Measurements from ENCODE around the gene SLC1A3.
A peak's percentile ranks its signal among the peaks of the same experiment; 100 is the strongest.

SLC1A3 gene

GRCh38 chr5:36691696-36692371, 85.4 kb downstream of the SLC1A3 start:
- no peaks in the 10 kb centered on the region for H3K4me1 ChIP-seq
- no peaks in the 10 kb centered on the region for H3K36me3 ChIP-seq
- DNase-seq, result no peak
- H3K4me3 ChIP-seq (ENCODE audit: low read depth, low read length), result no peak overlapping the region
- TF ChIP-seq CTCF (IDR thresholded peaks at IDR 0.05; ENCODE audit: low read depth, low read length), result no peak
- no peaks in the 10 kb centered on the region for H3K27me3 ChIP-seq
- no peaks in the 10 kb centered on the region for H3K9me3 ChIP-seq

DNA sequence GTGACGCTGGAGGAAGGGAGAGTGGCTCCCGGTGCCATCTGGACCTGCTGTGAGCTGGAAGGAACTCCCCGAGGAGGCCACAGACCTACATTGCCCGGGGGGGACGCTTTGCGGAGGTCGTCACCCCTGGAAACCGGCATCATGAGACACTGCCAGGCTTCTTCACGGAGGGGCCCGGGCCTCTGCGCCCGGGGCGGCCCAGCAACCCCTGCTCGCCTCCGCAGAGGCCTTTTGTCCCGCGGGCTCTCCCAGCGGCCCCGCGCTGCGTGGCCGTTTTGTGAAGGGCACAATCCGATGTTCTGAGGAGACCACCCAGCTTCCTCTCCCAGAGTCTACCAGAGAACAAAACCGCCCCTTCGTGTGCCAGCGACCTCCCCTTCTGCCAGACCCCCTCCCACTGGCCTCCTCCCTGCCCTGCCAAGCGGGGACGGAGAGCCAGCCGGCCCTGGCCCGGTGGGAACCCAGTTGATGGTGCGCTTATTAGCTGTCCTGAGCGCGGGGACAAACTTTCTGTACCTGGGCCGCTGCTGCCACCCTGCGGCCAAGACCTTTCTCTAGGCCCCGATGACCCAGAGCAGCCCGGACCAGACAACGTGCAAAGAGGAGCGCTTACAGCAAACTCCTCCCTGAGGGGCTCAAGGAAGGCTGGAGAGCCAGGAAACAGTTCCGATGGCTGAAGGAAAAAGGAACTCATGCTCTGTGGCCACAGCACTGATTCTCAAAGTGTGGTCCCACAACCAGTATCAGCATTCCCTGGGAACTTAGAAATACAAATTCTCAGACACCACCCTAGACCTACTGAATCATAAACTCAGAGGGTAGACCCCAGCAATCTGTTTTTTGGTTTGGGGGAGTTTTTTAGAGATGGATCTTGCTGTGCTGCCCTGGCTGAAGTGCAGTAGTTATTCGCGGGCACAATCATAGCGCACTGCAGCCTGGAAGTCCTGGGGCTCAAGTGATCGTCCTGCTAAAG, 86.7 kb downstream of the SLC1A3 start:
- no peaks in the 10 kb centered on the region for H3K27me3 ChIP-seq
- TF ChIP-seq CTCF (IDR thresholded peaks at IDR 0.05; ENCODE audit: low read depth, low read length), result peak; percentile 80
- peak overlapping the region; percentile 52 for H3K4me3 ChIP-seq (ENCODE audit: low read depth, low read length)
- DNase-seq, result peak; percentile 78
- no peaks in the 10 kb centered on the region for H3K36me3 ChIP-seq
- H3K4me1 ChIP-seq, result no peaks in the 10 kb centered on the region
- no peaks in the 10 kb centered on the region for H3K9me3 ChIP-seq

DNA sequence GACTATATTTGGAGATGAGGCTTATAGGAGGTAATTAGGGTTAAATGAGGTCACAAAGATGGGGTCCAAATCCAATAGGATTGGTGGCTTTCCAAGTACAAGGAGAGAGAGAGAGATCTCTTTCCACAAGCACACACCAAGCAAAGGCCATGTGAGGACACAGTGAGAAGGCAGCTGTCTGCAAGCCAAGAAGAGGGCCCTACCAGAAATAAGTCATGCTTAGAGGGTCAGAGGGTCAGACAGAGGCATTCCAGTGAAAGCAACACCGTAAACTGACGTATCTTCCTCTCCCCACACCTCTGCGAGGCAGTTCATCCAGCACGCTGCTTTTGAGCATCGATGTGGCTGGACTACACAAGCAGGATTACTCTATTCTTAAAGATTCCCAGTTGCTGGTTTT, 87.9 kb downstream of the SLC1A3 start:
- Histone ChIP-seq H3K4me3 (ENCODE audit: low read depth, low read length) (no peak overlapping the region), H3K27me3 (no peaks in the 10 kb centered on the region), H3K36me3 (no peaks in the 10 kb centered on the region), H3K4me1 (no peaks in the 10 kb centered on the region), H3K9me3 (no peaks in the 10 kb centered on the region)
- no peak for TF ChIP-seq CTCF (IDR thresholded peaks at IDR 0.05; ENCODE audit: low read depth, low read length)
- no peak for DNase-seq

- Histone ChIP-seq H3K4me3 (ENCODE audit: low read depth, low read length) (no peak overlapping the region), H3K9me3 (no peaks in the 10 kb centered on the region), H3K4me1 (no peaks in the 10 kb centered on the region), H3K27me3 (peaks cover 12% of the 10 kb centered on the region), H3K36me3 (no peaks in the 10 kb centered on the region)
- peak; percentile 76 for TF ChIP-seq CTCF (IDR thresholded peaks at IDR 0.05; ENCODE audit: low read depth, low read length)
- peak; percentile 41 for DNase-seq
Observed at GRCh38 chr5:36696059-36696673, 89.8 kb downstream of the SLC1A3 start.

DNA sequence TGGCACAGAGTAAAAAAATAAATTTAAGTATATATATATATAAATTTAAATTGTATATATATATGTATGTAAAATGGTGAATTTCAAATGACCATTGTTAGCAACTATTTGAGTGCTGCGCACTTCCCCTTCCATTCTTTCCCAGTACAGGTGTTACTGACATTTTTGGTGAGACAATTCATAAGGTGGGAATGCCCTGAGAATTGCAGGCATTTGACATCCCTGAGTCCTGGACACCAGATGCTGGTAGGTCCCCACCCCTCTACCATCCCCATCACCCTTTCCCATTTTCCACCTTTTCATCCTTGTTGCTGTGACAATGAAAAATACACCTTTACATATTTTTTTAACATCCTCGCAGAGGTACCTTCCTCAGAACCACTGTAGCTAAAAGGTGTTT, 91.6 kb downstream of the SLC1A3 start:
- TF ChIP-seq CTCF (IDR thresholded peaks at IDR 0.05; ENCODE audit: low read depth, low read length), result no peak
- Histone ChIP-seq H3K4me3 (ENCODE audit: low read depth, low read length) (no peak overlapping the region), H3K27me3 (peaks cover 12% of the 10 kb centered on the region), H3K9me3 (no peaks in the 10 kb centered on the region), H3K4me1 (no peaks in the 10 kb centered on the region), H3K36me3 (no peaks in the 10 kb centered on the region)
- DNase-seq, result no peak
